Activated T-cell treated with anti-CD3 and anti-CD28 coated beads, Interleukin-2, amount 50 U/mL, for 72 hours (primary cell): ENCODE data around the gene TUBA3E. TPM values are rescaled to one million over a fixed set of nuclear protein-coding genes. Genes with fewer than 3 reads are reported as not detected.
"Not testable (repeated sequence)": the region's sequence is repeated elsewhere in the genome, so short reads cannot be mapped to it uniquely, and the experiment has no call there.

Experiments used
- ATAC-seq, 2 donors: fragments of 150-1000 bp; cut with Tn5 transposase; replicated peaks in 1 of 2; 2 replicates each; pipeline ENCODE4 v1.10.0; 2021; ENCODE audit warnings: moderate library complexity in 2 of 2, mild to moderate bottlenecking in 1 of 2
- DNase-seq, 2 donors: peaks; one replicate each; pipeline ENCODE4 v3.0.0; 2021 to 2022; ENCODE audit warnings: mixed read lengths in 1 of 2
- H3K27ac Mint-ChIP-seq: one replicate; pipeline ENCODE4 v1.8.0; 2022; ENCODE audit warnings: mild to moderate bottlenecking, moderate library complexity, mixed read lengths
- H3K27me3 Mint-ChIP-seq: one replicate; pipeline ENCODE4 v1.8.0; 2022; ENCODE audit warnings: low read depth, mixed read lengths
- H3K36me3 Mint-ChIP-seq, 2 donors: one replicate each; pipeline ENCODE4 v1.8.0; 2022; ENCODE audit warnings: mixed read lengths in 2 of 2, mild to moderate bottlenecking in 1 of 2; ENCODE audit not compliant: insufficient read depth in 2 of 2
- H3K4me1 Mint-ChIP-seq: one replicate; pipeline ENCODE4 v1.8.0; 2022; ENCODE audit warnings: low read depth, mixed read lengths
- H3K4me3 Mint-ChIP-seq, 2 donors: one replicate each; pipeline ENCODE4 v1.8.0; 2022; ENCODE audit warnings: mild to moderate bottlenecking in 2 of 2, mixed read lengths in 2 of 2, moderate library complexity in 2 of 2
- H3K9me3 Mint-ChIP-seq, 2 donors: one replicate each; pipeline ENCODE4 v1.8.0; 2022; ENCODE audit warnings: mixed read lengths in 2 of 2
- total RNA-seq, 2 donors: library from RNA; stranded (reverse); gene quantifications; one replicate each; pipeline ENCODE4 v1.2.3, GENCODE V29; 2022

TUBA3E gene
- not detected for total RNA-seq

DNA sequence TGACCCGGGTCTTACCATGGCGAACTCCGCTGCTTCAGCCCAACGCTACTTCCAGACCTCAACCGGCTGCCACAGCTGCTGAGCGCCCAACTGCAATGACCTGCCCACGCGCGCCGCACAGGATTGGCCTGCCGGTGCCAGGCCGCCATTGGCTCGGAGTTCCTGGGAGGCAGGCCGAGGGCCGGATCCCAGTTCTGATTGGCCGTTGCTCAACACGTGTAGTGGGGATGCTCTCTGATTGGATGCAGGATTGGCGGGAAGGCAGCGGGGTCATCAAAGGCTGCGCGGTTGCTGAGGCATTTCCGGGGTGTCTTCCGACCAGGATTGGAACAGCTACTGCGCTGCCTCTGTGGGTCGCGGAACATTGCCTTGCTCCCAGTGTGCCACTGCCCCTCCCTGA lies at the start of gene TUBA3E:
Gene TUBA3E (minus strand): TSS at position 97 of the 400 bp plus-strand sequence. CDS start 79 bp downstream, at position 18.
- no peak for DNase-seq
- Mint-ChIP-seq H3K4me3 (no peak within 1 kb of the TSS), H3K27me3 (no peaks in the 10 kb centered on the region), H3K36me3 (no peaks in the 10 kb centered on the region), H3K9me3 (no peaks in the 10 kb centered on the region), H3K27ac (no peak within 1 kb of the TSS), H3K4me1 (no peaks in the 10 kb centered on the region)
- no peak for ATAC-seq

- Mint-ChIP-seq H3K9me3 (no peaks in the 10 kb centered on the region), H3K27me3 (peaks cover 41% of the 10 kb centered on the region), H3K4me1 (no peaks in the 10 kb centered on the region), H3K27ac (no peak overlapping the region), H3K36me3 (no peaks in the 10 kb centered on the region), H3K4me3 (no peak overlapping the region)
- no peak for ATAC-seq
- DNase-seq: no peak
These were observed 48.2 kb upstream of the TUBA3E start for GRCh38 chr2:130246430-130246829.

DNA sequence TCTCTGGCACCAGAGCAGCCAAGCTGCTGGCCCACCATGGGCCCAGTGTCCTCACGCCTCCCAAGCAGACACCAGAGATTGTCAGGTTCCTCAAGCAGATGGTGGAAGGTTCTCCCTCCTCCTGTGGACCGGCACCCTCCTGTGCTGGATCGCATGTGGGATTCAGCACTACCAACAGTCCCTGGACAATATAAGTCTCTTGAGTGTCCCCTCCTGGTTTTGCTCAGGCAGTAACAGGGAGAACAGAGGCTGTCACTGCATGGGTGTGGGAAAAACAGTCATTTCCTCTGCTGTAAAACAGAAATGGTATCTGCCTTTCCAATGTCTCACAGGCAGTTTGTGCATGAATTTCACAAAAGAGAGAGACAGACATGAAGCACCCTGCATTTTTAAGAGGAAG lies 47.7 kb upstream of the TUBA3E start:
- H3K4me3 Mint-ChIP-seq: no peak overlapping the region
- H3K9me3 Mint-ChIP-seq: no peaks in the 10 kb centered on the region
- DNase-seq: no peak
- H3K4me1 Mint-ChIP-seq: no peaks in the 10 kb centered on the region
- no peak for ATAC-seq
- no peak overlapping the region for H3K27ac Mint-ChIP-seq
- no peaks in the 10 kb centered on the region for H3K36me3 Mint-ChIP-seq
- peaks cover 41% of the 10 kb centered on the region for H3K27me3 Mint-ChIP-seq

- DNase-seq: no peak
- no peak overlapping the region for H3K4me3 Mint-ChIP-seq
These were observed 45.1 kb upstream of the TUBA3E start for GRCh38 chr2:130243359-130243758.

DNA sequence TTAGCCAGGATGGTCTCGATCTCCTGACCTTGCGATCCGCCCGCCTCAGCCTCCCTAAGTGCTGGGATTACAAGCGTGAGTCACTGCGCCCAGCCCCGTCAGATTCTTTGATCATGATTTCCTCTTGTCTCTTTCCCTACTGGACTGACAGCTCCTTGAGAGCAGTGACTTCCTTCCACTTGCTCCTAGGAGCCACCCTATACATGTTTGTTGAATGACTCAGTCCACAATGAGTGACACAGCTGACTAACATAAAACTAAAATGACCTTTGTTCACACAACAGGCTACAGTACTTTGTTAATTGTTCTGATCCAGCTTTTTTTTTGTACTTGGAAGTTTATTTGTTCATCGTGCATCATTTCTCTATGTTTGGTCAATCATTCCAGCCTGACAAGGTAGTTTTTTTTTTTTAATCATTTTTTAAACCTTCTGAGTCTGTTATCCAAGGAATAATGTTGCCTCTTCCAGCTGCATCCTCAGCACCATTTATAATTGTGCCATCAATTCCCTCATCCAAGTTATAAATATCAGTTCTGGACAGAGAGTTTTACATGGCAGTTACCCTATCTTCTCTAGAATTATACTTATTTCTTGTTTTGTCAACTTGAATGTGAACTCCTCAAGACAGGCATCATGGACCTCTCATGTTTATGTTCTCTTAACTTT lies 42.9 kb upstream of the TUBA3E start:
- no peaks in the 10 kb centered on the region for H3K9me3 Mint-ChIP-seq
- H3K27me3 Mint-ChIP-seq: peaks cover 12% of the 10 kb centered on the region
- H3K36me3 Mint-ChIP-seq: no peaks in the 10 kb centered on the region
- H3K4me3 Mint-ChIP-seq: no peak overlapping the region
- no peak for DNase-seq
- ATAC-seq: no peak
- H3K4me1 Mint-ChIP-seq: no peaks in the 10 kb centered on the region
- no peak overlapping the region for H3K27ac Mint-ChIP-seq

More at GRCh38 chr2:130243359-130243758, 45.1 kb upstream of the TUBA3E start:
- no peak overlapping the region for H3K27ac Mint-ChIP-seq
- H3K36me3 Mint-ChIP-seq: no peaks in the 10 kb centered on the region
- H3K9me3 Mint-ChIP-seq: no peaks in the 10 kb centered on the region
- peaks cover 20% of the 10 kb centered on the region for H3K27me3 Mint-ChIP-seq
- no peak for ATAC-seq
- no peaks in the 10 kb centered on the region for H3K4me1 Mint-ChIP-seq

DNA sequence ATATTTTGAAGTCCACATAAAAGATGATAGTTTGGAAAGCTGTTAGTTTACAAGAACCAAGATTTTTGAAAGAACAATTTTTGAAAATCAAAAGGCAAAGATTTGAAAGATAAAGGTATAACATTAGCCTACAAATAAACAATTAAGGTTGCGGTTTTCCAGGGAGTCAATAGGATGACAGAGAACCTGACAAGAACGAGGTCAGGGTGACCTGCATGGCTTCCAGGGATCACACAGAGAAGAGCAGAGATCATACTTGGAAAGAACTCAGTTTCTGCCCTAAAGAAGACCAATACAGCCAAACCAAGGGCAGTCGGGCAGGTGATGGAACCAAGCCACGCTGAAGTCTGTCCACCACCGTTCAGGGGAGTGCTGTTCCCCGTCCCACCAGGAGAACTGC lies 41.3 kb upstream of the TUBA3E start:
- not testable (repeated sequence) for H3K4me1 Mint-ChIP-seq, H3K36me3 Mint-ChIP-seq, H3K27me3 Mint-ChIP-seq, ATAC-seq, DNase-seq, H3K4me3 Mint-ChIP-seq, H3K27ac Mint-ChIP-seq, H3K9me3 Mint-ChIP-seq

GRCh38 chr2:130233066-130233465 lies 34.8 kb upstream of the TUBA3E start:
- not testable (repeated sequence) for H3K4me1 Mint-ChIP-seq, H3K36me3 Mint-ChIP-seq, H3K27ac Mint-ChIP-seq, DNase-seq, H3K9me3 Mint-ChIP-seq, H3K27me3 Mint-ChIP-seq, H3K4me3 Mint-ChIP-seq
- peak in 1 of 2 donors; percentile 79 for ATAC-seq

GRCh38 chr2:130231656-130232055 lies 33.4 kb upstream of the TUBA3E start:
- Mint-ChIP-seq H3K4me3 (no peak overlapping the region), H3K27me3 (peaks cover 17% of the 10 kb centered on the region), H3K36me3 (peaks cover 0 to 3% of the 10 kb centered on the region in 2 donors), H3K4me1 (no peaks in the 10 kb centered on the region), H3K9me3 (no peaks in the 10 kb centered on the region), H3K27ac (no peak overlapping the region)
- ATAC-seq: no peak
- DNase-seq: no peak

DNA sequence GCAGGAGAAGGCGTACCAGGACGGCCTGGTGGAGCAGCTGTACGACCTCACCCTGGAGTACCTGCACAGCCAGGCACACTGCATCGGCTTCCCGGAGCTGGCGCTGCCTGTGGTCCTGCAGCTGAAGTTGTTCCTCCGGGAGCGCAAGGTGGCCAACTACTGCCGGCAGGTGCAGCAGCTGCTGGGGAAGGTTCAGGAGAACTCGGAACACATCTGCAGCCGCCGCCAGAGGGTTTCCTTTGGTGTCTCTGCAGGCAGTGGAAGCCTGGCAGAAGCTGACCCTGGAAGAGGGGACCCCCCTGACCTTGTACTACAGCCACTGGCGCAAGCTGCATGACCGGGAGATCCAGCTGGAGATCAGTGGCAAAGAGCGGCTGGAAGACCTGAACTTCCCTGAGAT lies 32.7 kb upstream of the TUBA3E start:
- H3K27ac Mint-ChIP-seq, ATAC-seq, DNase-seq, H3K9me3 Mint-ChIP-seq, H3K36me3 Mint-ChIP-seq, H3K4me3 Mint-ChIP-seq, H3K4me1 Mint-ChIP-seq: not testable (repeated sequence)
- peaks cover 17% of the 10 kb centered on the region for H3K27me3 Mint-ChIP-seq

- H3K27me3 Mint-ChIP-seq: peaks cover 17% of the 10 kb centered on the region
- DNase-seq, H3K4me1 Mint-ChIP-seq, H3K27ac Mint-ChIP-seq, H3K9me3 Mint-ChIP-seq, H3K36me3 Mint-ChIP-seq, ATAC-seq, H3K4me3 Mint-ChIP-seq: not testable (repeated sequence)
These were observed 32.1 kb upstream of the TUBA3E start for GRCh38 chr2:130230376-130230775.

- not testable (repeated sequence) for H3K36me3 Mint-ChIP-seq, H3K9me3 Mint-ChIP-seq, H3K27ac Mint-ChIP-seq, H3K4me1 Mint-ChIP-seq
- H3K4me3 Mint-ChIP-seq: peak overlapping the region in 1 of 2 donors; percentile 56
- ATAC-seq (peak; percentile 77 to 82), DNase-seq (peak; percentile 52 to 55)
- H3K27me3 Mint-ChIP-seq: peaks cover 14% of the 10 kb centered on the region
These were observed 30.9 kb upstream of the TUBA3E start for GRCh38 chr2:130229161-130229510.

- H3K27me3 Mint-ChIP-seq: peaks cover 12% of the 10 kb centered on the region
- not testable (repeated sequence) for H3K27ac Mint-ChIP-seq, ATAC-seq, H3K4me1 Mint-ChIP-seq, H3K9me3 Mint-ChIP-seq, DNase-seq, H3K36me3 Mint-ChIP-seq, H3K4me3 Mint-ChIP-seq
These were observed 30.4 kb upstream of the TUBA3E start for GRCh38 chr2:130228467-130229160.

- not testable (repeated sequence) for H3K9me3 Mint-ChIP-seq, ATAC-seq, DNase-seq, H3K4me3 Mint-ChIP-seq, H3K4me1 Mint-ChIP-seq, H3K27ac Mint-ChIP-seq, H3K36me3 Mint-ChIP-seq
- H3K27me3 Mint-ChIP-seq: peaks cover 12% of the 10 kb centered on the region
These were observed 29.8 kb upstream of the TUBA3E start for GRCh38 chr2:130228005-130228404.

- peaks cover 14% of the 10 kb centered on the region for H3K27me3 Mint-ChIP-seq
- ATAC-seq: peak; percentile 67 to 96
- not testable (repeated sequence) for H3K4me1 Mint-ChIP-seq, H3K36me3 Mint-ChIP-seq, H3K27ac Mint-ChIP-seq, H3K9me3 Mint-ChIP-seq, DNase-seq
- peak overlapping the region in 1 of 2 donors; percentile 54 for H3K4me3 Mint-ChIP-seq
These were observed 24.3 kb upstream of the TUBA3E start for GRCh38 chr2:130222523-130222922.
